Caco-2 (cell line): ENCODE data around the gene PRKAG1. TPM values are rescaled to one million over a fixed set of nuclear protein-coding genes. Genes with fewer than 3 reads are reported as not detected.
"Not testable (repeated sequence)": the region's sequence is repeated elsewhere in the genome, so short reads cannot be mapped to it uniquely, and the experiment has no call there.

Source experiments
- Bru-seq: library from RNA; stranded (reverse); fragments of 400-500 nt; gene quantifications from one replicate; lab custom pipeline; 2021; lab: Mats Ljungman, UMichigan
- BruChase-seq, 2 experiments: library from RNA; stranded (reverse); fragments of 400-500 nt; gene quantifications; one replicate each; lab custom pipeline; 2021; lab: Mats Ljungman, UMichigan
- BruUV-seq: library from RNA; stranded (reverse); fragments of 400-500 nt; replicated peaks from 2 replicates; lab custom pipeline; 2021; lab: Mats Ljungman, UMichigan
- CTCF ChIA-PET: fragments of 300-600 bp; sonication (Branson Sonifier 250); formaldehyde crosslinking; loops from one replicate; lab custom pipeline; 2022; ENCODE audit warnings: antibody characterized with exemption; lab: Charles Lee
- POLR2A ChIA-PET: fragments of 300-600 bp; sonication (Branson Sonifier 250); formaldehyde crosslinking; loops from one replicate; lab custom pipeline; 2022; ENCODE audit warnings: antibody characterized with exemption; lab: Charles Lee
- DNase-seq, 2 experiments: peaks; one replicate each; pipeline versions ENCODE4 v3.0.0 to v3.0.0-alpha.2; 2020 to 2022
- H3K27me3 ChIP-seq: replicated peaks from 2 replicates; pipeline ENCODE4 v1.6.0; 2011; ENCODE audit warnings: low read length; ENCODE audit not compliant: control insufficient read depth, insufficient read depth
- H3K36me3 ChIP-seq: 2 replicates; pipeline ENCODE4 v1.5.1; 2011; ENCODE audit warnings: low read length; ENCODE audit not compliant: control insufficient read depth, insufficient read depth
- H3K4me1 ChIP-seq: fragments of 250-450 bp; sonication (Bioruptor Pico); 2 replicates; pipeline ENCODE4 v1.5.1; 2020; ENCODE audit warnings: mild to moderate bottlenecking
- H3K4me3 ChIP-seq: 2 replicates; pipeline ENCODE4 v1.5.1; 2011; ENCODE audit warnings: low read depth, mild to moderate bottlenecking, control low read depth, low read length
- H3K9me3 ChIP-seq: fragments of 250-450 bp; sonication (Bioruptor Pico); 2 replicates; pipeline ENCODE4 v1.5.1; 2020; ENCODE audit warnings: mild to moderate bottlenecking, moderate library complexity
- H3K27ac Mint-ChIP-seq: one replicate; pipeline ENCODE4 v1.8.0; 2022; ENCODE audit warnings: mixed read lengths; ENCODE audit not compliant: unreplicated experiment
- H3K27me3 Mint-ChIP-seq: one replicate; pipeline ENCODE4 v1.8.0; 2022; ENCODE audit warnings: mixed read lengths; ENCODE audit not compliant: insufficient read depth, unreplicated experiment
- H3K36me3 Mint-ChIP-seq: one replicate; pipeline ENCODE4 v1.8.0; 2022; ENCODE audit warnings: mild to moderate bottlenecking, mixed read lengths; ENCODE audit not compliant: insufficient read depth, unreplicated experiment
- H3K4me1 Mint-ChIP-seq: one replicate; pipeline ENCODE4 v1.8.0; 2022; ENCODE audit warnings: low read depth, mixed read lengths; ENCODE audit not compliant: unreplicated experiment
- H3K4me3 Mint-ChIP-seq: one replicate; pipeline ENCODE4 v1.8.0; 2022; ENCODE audit warnings: mild to moderate bottlenecking, moderate library complexity, mixed read lengths; ENCODE audit not compliant: unreplicated experiment
- H3K9me3 Mint-ChIP-seq: one replicate; pipeline ENCODE4 v1.8.0; 2022; ENCODE audit warnings: mixed read lengths; ENCODE audit not compliant: unreplicated experiment
- CTCF ChIP-seq, 2 experiments: fragments of 200-600 bp in 1 of 2; IDR thresholded peaks; 1 replicate in 1 of 2; 2 replicates in 1 of 2; pipeline versions ENCODE4 v1.5.1 to v1.8.0; 2011 to 2022; ENCODE audit warnings: antibody characterized with exemption in 1 of 2, control low read depth in 1 of 2, inconsistent platforms in 1 of 2, low read depth in 1 of 2, low read length in 1 of 2, mild to moderate bottlenecking in 1 of 2, moderate library complexity in 1 of 2; ENCODE audit not compliant: insufficient read depth in 1 of 2, severe bottlenecking in 1 of 2, unreplicated experiment in 1 of 2
- intact Hi-C: fragments of 100-400 bp; cut with micrococcal nuclease; formaldehyde crosslinking; loops from one replicate; pipeline ENCODE4 v1.10.0; 2022; ENCODE audit not compliant: unreplicated experiment
- long read RNA-seq: library from polyadenylated mRNA; stranded (forward); transcript quantifications from one replicate; pipeline ENCODE4 v2.0.0, GENCODE V29; 2022
- total RNA-seq: library from RNA; stranded (reverse); gene quantifications from 2 replicates; pipeline ENCODE4 v1.2.3, GENCODE V29; 2022

PRKAG1 gene
- total RNA-seq: 60.3 and 61.4 TPM in 2 replicates
- Bru-seq, nascent RNA: percentile 79 among the genes with signal in this experiment
- BruChase-seq, experiment 1, labeled RNA remaining after a 2-hour chase: percentile 79 among the genes with signal in this experiment
- BruChase-seq, experiment 2, labeled RNA remaining after a 6-hour chase: percentile 87 among the genes with signal in this experiment
- long read RNA-seq, transcript PRKAG1-206 (12 exons, 1,699 nt): major isoform, 50 of 74 reads
- long read RNA-seq, partial matches to known transcripts: 5 of 74 reads
- long read RNA-seq, other reads (novel, unspliced or antisense): 17 of 74 reads

GRCh38 chr12:49018261-49019119, at the start of gene PRKAG1:
PRKAG1 (minus strand) TSS chr12:49018776; CDS start chr12:49018740, 36 bp downstream.
- CTCF ChIA-PET: interaction anchor here (0.6 to 2.1 kb wide), 12 partner anchors 13 to 328 kb away, joined by 3 to 33 read pairs (median 5); partner anchors contain the start of genes ARF3, DDN, DNAJC22 and RHEBL1
- Histone ChIP-seq H3K36me3 (no peaks in the 10 kb centered on the region), H3K27me3 (no peaks in the 10 kb centered on the region), H3K9me3 (no peaks in the 10 kb centered on the region), H3K4me3 (peak within 1 kb of the TSS; percentile 73), H3K4me1 (0 out of 2 replicates have a peak, but pooled peaks cover 4% of the 10 kb centered on the region)
- POLR2A ChIA-PET: interaction anchor here (0.8 to 1.0 kb wide), 3 partner anchors 21 to 61 kb away, joined by 3 to 6 read pairs (median 5); partner anchors contain the start of genes ARF3 and RHEBL1
- H3K27ac Mint-ChIP-seq: peak within 1 kb of the TSS; percentile 98
- H3K36me3 Mint-ChIP-seq: peaks cover 67% of the 10 kb centered on the region
- H3K9me3 Mint-ChIP-seq: no peaks in the 10 kb centered on the region
- intact Hi-C loops: loop anchor here (1.0 kb wide), 2 partner anchors 23 to 61 kb away; partner anchors contain the start of gene ARF3
- H3K4me1 Mint-ChIP-seq: peaks cover 19% of the 10 kb centered on the region
- DNase-seq: peak; percentile 97 to 98
- TSS peak; percentile 48 for BruUV-seq
- TF ChIP-seq CTCF (IDR thresholded peaks at IDR 0.05; ENCODE audit: insufficient read depth in 1 of 2, low read depth in 1 of 2, low read length in 1 of 2, severe bottlenecking in 1 of 2, unreplicated experiment in 1 of 2): peak; percentile 40 to 77
- H3K4me3 Mint-ChIP-seq: peak within 1 kb of the TSS; percentile 91
- H3K27me3 Mint-ChIP-seq: no peaks in the 10 kb centered on the region

GRCh38 chr12:49066120-49066519, 47.5 kb upstream of the PRKAG1 start:
- Histone ChIP-seq H3K4me1 (peaks cover 7% of the 10 kb centered on the region; the same call in 1 of the 2 replicates), H3K27me3 (no peaks in the 10 kb centered on the region), H3K36me3 (no peaks in the 10 kb centered on the region), H3K4me3 (no peak overlapping the region), H3K9me3 (no peaks in the 10 kb centered on the region)
- no peaks in the 10 kb centered on the region for H3K9me3 Mint-ChIP-seq
- peaks cover 7% of the 10 kb centered on the region for H3K4me1 Mint-ChIP-seq
- H3K4me3 Mint-ChIP-seq: no peak overlapping the region
- intact Hi-C loops: no loop called here
- peaks cover 6% of the 10 kb centered on the region for H3K36me3 Mint-ChIP-seq
- ChIA-PET CTCF (interaction anchor here (1.6 to 3.6 kb wide), 2 partner anchors 22 to 64 kb away, joined by 6 to 36 read pairs; no protein-coding TSS in a partner anchor), POLR2A (no interaction called here)
- no peak for TF ChIP-seq CTCF (IDR thresholded peaks at IDR 0.05; ENCODE audit: insufficient read depth in 1 of 2, low read depth in 1 of 2, low read length in 1 of 2, severe bottlenecking in 1 of 2, unreplicated experiment in 1 of 2)
- H3K27me3 Mint-ChIP-seq: no peaks in the 10 kb centered on the region
- DNase-seq: no peak
- no peak overlapping the region for H3K27ac Mint-ChIP-seq
- no TSS peak for BruUV-seq

GRCh38 chr12:49064767-49065152, 46.2 kb upstream of the PRKAG1 start:
- H3K36me3 Mint-ChIP-seq: peaks cover 12% of the 10 kb centered on the region
- Histone ChIP-seq H3K36me3 (no peaks in the 10 kb centered on the region), H3K4me3 (no peak overlapping the region), H3K9me3 (no peaks in the 10 kb centered on the region), H3K4me1 (peaks cover 7% of the 10 kb centered on the region; the same call in 1 of the 2 replicates), H3K27me3 (no peaks in the 10 kb centered on the region)
- no peak for DNase-seq
- no peak for TF ChIP-seq CTCF (IDR thresholded peaks at IDR 0.05; ENCODE audit: insufficient read depth in 1 of 2, low read depth in 1 of 2, low read length in 1 of 2, severe bottlenecking in 1 of 2, unreplicated experiment in 1 of 2)
- no peaks in the 10 kb centered on the region for H3K27me3 Mint-ChIP-seq
- POLR2A ChIA-PET: no interaction called here
- intact Hi-C loops: loop anchor here (1.0 kb wide), 4 partner anchors 24 to 170 kb away; partner anchors contain the start of gene DHH
- CTCF ChIA-PET: interaction anchor here (0.5 to 3.6 kb wide), 14 partner anchors 23 to 171 kb away, joined by 3 to 36 read pairs (median 5); partner anchors contain the start of genes DHH, LMBR1L and PRKAG1
- H3K9me3 Mint-ChIP-seq: no peaks in the 10 kb centered on the region
- BruUV-seq: no TSS peak
- no peak overlapping the region for H3K27ac Mint-ChIP-seq
- no peaks in the 10 kb centered on the region for H3K4me1 Mint-ChIP-seq
- no peak overlapping the region for H3K4me3 Mint-ChIP-seq

GRCh38 chr12:49061916-49062315, 43.3 kb upstream of the PRKAG1 start:
- peak overlapping the region; percentile 83 for H3K4me3 Mint-ChIP-seq
- H3K27ac Mint-ChIP-seq, intact Hi-C loops, POLR2A ChIA-PET, H3K4me3 ChIP-seq, H3K27me3 ChIP-seq, H3K4me1 Mint-ChIP-seq, BruUV-seq, H3K9me3 ChIP-seq, H3K27me3 Mint-ChIP-seq, DNase-seq, H3K36me3 ChIP-seq, H3K9me3 Mint-ChIP-seq: not testable (repeated sequence)
- CTCF ChIA-PET: interaction anchor here (0.7 kb wide), 1 partner anchor 33 kb away, joined by 3 read pairs; no protein-coding TSS in a partner anchor
- H3K4me1 ChIP-seq: peaks cover 17% of the 10 kb centered on the region
- H3K36me3 Mint-ChIP-seq: peaks cover 11% of the 10 kb centered on the region
